ENCODE results near the gene AUTS2.

AUTS2 gene

DNA sequence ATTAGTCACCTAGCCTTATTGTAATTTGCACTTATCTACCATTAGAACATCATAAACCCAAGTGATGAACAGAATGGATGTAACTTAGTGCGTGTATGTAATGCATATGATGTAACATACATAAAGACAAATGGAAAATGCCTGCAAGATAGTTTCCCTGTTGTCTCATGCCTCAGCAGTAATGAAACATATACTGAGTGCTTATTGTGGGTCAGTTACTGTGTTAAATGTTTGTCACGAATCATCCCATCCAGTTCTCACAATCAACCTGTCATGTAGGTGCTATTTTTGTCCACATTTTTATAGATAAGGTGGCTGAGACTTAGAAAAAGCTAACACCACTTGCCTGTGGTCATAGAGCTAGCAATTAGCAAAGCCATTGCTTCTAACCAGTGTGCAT, 350.8 kb downstream of the AUTS2 start:
- no peak for DNase-seq (ENCODE audit: low read depth)
- H3K4me3 ChIP-seq (ENCODE audit: low read depth, low read length): no peak overlapping the region
- TF ChIP-seq, protein P1, sequence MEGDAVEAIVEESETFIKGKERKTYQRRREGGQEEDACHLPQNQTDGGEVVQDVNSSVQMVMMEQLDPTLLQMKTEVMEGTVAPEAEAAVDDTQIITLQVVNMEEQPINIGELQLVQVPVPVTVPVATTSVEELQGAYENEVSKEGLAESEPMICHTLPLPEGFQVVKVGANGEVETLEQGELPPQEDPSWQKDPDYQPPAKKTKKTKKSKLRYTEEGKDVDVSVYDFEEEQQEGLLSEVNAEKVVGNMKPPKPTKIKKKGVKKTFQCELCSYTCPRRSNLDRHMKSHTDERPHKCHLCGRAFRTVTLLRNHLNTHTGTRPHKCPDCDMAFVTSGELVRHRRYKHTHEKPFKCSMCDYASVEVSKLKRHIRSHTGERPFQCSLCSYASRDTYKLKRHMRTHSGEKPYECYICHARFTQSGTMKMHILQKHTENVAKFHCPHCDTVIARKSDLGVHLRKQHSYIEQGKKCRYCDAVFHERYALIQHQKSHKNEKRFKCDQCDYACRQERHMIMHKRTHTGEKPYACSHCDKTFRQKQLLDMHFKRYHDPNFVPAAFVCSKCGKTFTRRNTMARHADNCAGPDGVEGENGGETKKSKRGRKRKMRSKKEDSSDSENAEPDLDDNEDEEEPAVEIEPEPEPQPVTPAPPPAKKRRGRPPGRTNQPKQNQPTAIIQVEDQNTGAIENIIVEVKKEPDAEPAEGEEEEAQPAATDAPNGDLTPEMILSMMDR (IDR thresholded peaks at IDR 0.05; ENCODE audit: control insufficient read depth, extremely low read depth, insufficient read depth): no peak

DNA sequence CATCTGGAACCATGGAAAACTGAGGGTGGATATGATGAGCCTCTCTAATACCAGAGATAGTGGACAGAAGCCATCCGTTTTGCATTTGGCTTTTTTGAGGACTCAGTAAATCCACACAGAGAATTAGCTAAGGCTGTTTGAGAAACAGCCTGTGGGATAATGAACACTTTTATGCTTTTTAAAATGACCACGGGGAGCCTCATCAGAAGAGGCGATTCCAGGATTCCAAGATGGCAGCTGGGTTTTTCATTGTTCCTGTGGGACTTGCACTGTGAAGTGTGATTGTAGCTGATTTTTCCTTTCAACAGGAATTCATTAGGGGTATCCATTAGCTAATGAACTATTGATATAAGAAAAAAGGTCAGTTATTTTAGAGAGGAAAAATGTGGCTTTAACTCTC, 353.2 kb downstream of the AUTS2 start:
- H3K4me3 ChIP-seq (ENCODE audit: low read depth, low read length): no peak overlapping the region
- TF ChIP-seq, protein P1 (IDR thresholded peaks at IDR 0.05; ENCODE audit: control insufficient read depth, extremely low read depth, insufficient read depth): no peak
- no peak for DNase-seq (ENCODE audit: low read depth)

DNA sequence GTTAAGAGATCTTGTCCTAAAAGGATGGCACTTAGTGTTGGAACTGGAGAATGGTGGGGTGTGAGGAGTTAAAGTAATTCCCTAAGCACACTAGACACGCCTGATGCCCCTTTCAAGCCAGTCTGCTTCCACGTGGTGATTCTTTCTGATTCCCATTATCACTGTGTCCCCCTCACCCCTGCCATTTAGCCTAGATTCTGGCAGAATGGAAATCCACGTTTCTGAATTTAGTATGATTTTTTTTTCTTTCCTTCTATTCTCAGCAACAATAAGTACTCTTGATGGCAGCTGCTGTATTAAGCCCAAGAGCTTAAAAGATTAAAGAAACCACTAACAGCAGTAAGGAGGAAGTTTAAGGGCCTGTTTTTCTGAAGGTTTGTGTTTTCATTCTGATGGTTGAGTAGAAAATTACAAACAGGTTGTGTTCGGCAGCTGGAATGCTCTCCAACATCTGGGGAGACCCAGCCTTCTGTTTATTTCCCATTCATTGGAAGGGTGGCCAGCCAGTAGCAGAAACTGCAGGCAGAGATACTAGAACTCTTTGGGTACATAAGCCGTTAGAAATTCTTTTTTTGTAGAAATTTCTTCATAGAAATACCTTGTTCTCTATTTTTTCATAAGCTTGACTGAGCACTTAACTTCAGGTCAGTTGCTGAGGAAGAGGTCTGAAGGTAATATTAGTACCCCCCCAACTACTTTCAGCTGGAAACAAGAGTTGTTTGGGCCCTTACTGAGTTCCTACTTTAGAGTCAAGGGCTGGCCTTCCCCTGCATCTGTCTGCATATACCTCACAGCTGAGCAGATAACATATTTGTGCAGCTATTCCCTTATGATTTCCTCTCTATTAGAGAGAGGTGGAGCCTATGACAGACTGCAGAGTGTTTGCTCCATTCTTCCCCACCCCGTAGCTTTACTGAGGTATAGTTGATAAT, 355.1 kb downstream of the AUTS2 start:
- TF ChIP-seq, protein P1 (IDR thresholded peaks at IDR 0.05; ENCODE audit: control insufficient read depth, extremely low read depth, insufficient read depth): no peak
- no peak for DNase-seq (ENCODE audit: low read depth)
- no peak overlapping the region for H3K4me3 ChIP-seq (ENCODE audit: low read depth, low read length)

DNA sequence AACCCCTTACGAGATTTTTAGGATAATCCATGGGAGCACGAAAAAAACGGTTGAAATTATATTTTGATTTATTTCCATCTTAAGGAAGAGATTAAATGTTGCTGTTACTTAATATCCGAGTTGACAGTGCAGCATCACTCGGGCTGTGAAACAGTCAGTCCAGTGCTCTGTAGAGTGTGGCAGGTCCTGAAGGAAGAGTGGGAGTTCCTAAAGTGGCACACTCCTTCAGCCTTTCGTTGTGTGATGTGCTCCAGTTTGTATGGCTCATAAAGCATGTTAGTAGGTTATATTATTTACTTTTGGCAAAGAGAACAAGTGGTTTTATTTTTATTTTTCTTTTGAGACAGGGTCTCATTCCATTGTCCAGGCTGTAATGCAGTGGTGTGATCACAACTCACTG, 358.3 kb downstream of the AUTS2 start:
- DNase-seq (ENCODE audit: low read depth): no peak
- H3K4me3 ChIP-seq (ENCODE audit: low read depth, low read length): no peak overlapping the region
- TF ChIP-seq, protein P1 (IDR thresholded peaks at IDR 0.05; ENCODE audit: control insufficient read depth, extremely low read depth, insufficient read depth): no peak

DNA sequence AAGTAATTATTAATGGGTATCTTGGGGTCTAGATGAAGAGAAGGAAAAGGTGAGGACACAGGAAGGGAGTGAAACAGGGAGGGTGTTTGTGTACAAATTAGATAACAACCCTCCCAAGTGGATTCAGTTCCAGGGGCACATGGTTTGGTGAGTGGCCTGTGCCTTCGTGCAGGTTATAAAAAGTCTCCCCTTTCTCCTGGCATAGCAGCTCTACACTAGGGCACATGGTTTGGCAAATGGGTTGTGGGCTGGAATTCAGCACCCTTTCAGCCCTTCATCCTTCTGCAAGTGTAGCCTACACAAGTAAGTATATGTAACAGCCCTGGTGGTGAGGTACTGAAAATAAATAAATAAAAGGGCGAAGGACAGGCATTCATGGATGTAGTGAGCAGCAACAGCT, 359.4 kb downstream of the AUTS2 start:
- DNase-seq (ENCODE audit: low read depth): no peak
- TF ChIP-seq, protein P1 (IDR thresholded peaks at IDR 0.05; ENCODE audit: control insufficient read depth, extremely low read depth, insufficient read depth): no peak
- no peak overlapping the region for H3K4me3 ChIP-seq (ENCODE audit: low read depth, low read length)

DNA sequence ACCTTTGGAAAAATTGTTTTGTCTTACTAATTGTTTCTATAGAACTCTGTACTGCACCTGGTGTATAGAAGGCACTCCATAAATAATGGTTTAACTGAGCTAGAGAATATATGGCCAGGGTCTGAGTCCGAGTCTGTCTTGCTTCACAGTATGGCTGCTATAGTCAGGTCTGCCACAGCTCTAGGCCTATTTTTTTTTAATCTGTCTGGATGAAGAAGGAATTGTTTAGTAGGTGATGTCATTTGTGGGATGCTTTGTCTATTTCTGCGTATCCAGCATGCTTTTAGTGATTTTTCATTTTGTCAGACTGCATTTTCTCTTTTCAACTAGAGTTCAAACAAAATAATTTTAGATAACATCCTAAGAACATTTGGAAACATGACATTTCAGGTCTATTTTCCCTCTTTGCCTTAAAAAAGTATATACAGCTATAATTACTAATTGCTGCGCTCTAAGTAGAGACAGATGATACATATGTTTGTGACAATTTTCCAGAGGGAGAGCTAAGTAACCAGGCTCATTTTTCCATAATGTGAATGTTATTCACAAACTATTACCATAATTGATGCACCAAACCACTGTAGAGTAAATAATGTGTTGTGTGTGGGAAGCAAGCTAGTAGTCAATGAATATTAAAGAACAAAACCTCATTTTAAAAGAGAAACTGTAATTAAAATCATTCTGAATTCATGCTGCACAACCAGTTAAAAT, 361.7 kb downstream of the AUTS2 start:
- TF ChIP-seq, protein P1 (IDR thresholded peaks at IDR 0.05; ENCODE audit: control insufficient read depth, extremely low read depth, insufficient read depth): no peak
- no peak for DNase-seq (ENCODE audit: low read depth)
- no peak overlapping the region for H3K4me3 ChIP-seq (ENCODE audit: low read depth, low read length)

Measured in LNCaP clone FGC (cell line).